ENCODE measurements around the gene HDAC9. TPM values are rescaled to one million over a fixed set of nuclear protein-coding genes. Genes with fewer than 3 reads are reported as not detected.

The HDAC9 gene
- total and polyA plus RNA-seq, 2 of the 13 experiments (the other 11 are each of a cell fraction or from before 2014, with no cell fraction given), result 0.05 to 0.07 TPM

GRCh38 chr7:18656362-18656761 lies 160.8 kb downstream of the HDAC9 start (continued):
- no peak for TF ChIP-seq RBM39 (IDR thresholded peaks at IDR 0.05; ENCODE audit: low read depth, low read length, poor library complexity, severe bottlenecking)
- no peak for TF ChIP-seq NCOA2 (CRISPR knock-in tag; IDR thresholded peaks at IDR 0.05)
- TF ChIP-seq ZNF839 (CRISPR knock-in tag; IDR thresholded peaks at IDR 0.05; ENCODE audit: borderline replicate concordance), result no peak
- TF ChIP-seq EZH2 (conservative IDR thresholded peaks at IDR 0.05; ENCODE audit: low read depth, low read length), result no peak
- no peak for TF ChIP-seq HNRNPK (IDR thresholded peaks at IDR 0.05; ENCODE audit: low read depth, low read length, poor library complexity, severe bottlenecking)
- TF ChIP-seq ZNF766 (CRISPR knock-in tag; IDR thresholded peaks at IDR 0.05; ENCODE audit: borderline replicate concordance), result no peak
- no peak for TF ChIP-seq ZNF30 (CRISPR knock-in tag; IDR thresholded peaks at IDR 0.05)

- Histone ChIP-seq H3K79me2 (ENCODE audit: insufficient read depth, low read length) (no peaks in the 10 kb centered on the region), H3K4me2 (ENCODE audit: low read depth, low read length) (no peak overlapping the region), H3K9me3 (ENCODE audit: low read length) (no peaks in the 10 kb centered on the region), H2AFZ (ENCODE audit: low read length) (no peak overlapping the region), H3K4me3 (replicated peaks in 1 of 3; ENCODE audit: insufficient read depth in 1 of 3, low read depth in 2 of 3, low read length in 3 of 3) (no peak overlapping the region), H3K4me1 (ENCODE audit: insufficient read depth, low read length) (no peaks in the 10 kb centered on the region), H3K27ac (ENCODE audit: extremely low read length, insufficient read depth, low read length) (no peak overlapping the region), H3K36me3 (replicated peaks in 1 of 2; ENCODE audit: control insufficient read depth in 1 of 2, insufficient read depth in 2 of 2, low read length in 2 of 2) (no peaks in the 10 kb centered on the region), H4K20me1 (ENCODE audit: insufficient read depth, low read length) (no peaks in the 10 kb centered on the region), H3K9ac (ENCODE audit: insufficient read depth, low read depth, low read length) (no peak overlapping the region), H3K27me3 (ENCODE audit: control insufficient read depth in 1 of 2, insufficient read depth in 2 of 2, low read length in 2 of 2) (no peaks in the 10 kb centered on the region)
- FAIRE-seq (no peak), ATAC-seq (no peak), DNase-seq (ENCODE audit: low spot score) (no peak)
- no TSS peak for BruUV-seq (replicated peaks)
- POLR2A ChIA-PET, result no interaction called here
- intact Hi-C loops (cut with micrococcal nuclease; ENCODE audit: unreplicated experiment) (no loop called here), in situ Hi-C loops (cut with HindIII; ENCODE audit: extremely low pct_ligation_motif_present, low pct_unique_long_range_greater_than_20kb) (no loop called here)
- 5% methylated on average over 1 of the region's 5 CpGs for WGBS (ENCODE audit: low lambda C conversion rate)
- CTCF ChIA-PET (ENCODE audit: low intra/inter-chr PET ratio, low total read pairs), result no interaction called here
- TF ChIP-seq ARNT (IDR thresholded peaks at IDR 0.05), result no peak
- TF ChIP-seq MEF2D (CRISPR knock-in tag; IDR thresholded peaks at IDR 0.05), result no peak
- TF ChIP-seq ZNF720 (CRISPR knock-in tag; IDR thresholded peaks at IDR 0.05), result no peak
- no peak for TF ChIP-seq ZSCAN31 (CRISPR knock-in tag; IDR thresholded peaks at IDR 0.05; ENCODE audit: low read depth)
- no peak for TF ChIP-seq PHB2 (IDR thresholded peaks at IDR 0.05; ENCODE audit: partially characterized antibody)
- TF ChIP-seq ZBTB4 (CRISPR knock-in tag; IDR thresholded peaks at IDR 0.05; ENCODE audit: borderline replicate concordance), result no peak
- TF ChIP-seq MIER2 (CRISPR knock-in tag; IDR thresholded peaks at IDR 0.05), result no peak
- no peak for TF ChIP-seq ZNF30 (CRISPR knock-in tag; IDR thresholded peaks at IDR 0.05)
- TF ChIP-seq ZSCAN20 (CRISPR knock-in tag; IDR thresholded peaks at IDR 0.05; ENCODE audit: borderline replicate concordance), result no peak
- TF ChIP-seq ZNF678 (CRISPR knock-in tag; IDR thresholded peaks at IDR 0.05), result no peak
- no peak for TF ChIP-seq ZNF883 (CRISPR knock-in tag; IDR thresholded peaks at IDR 0.05; ENCODE audit: not compliant biosample characterization)
- TF ChIP-seq ZNF674 (CRISPR knock-in tag; IDR thresholded peaks at IDR 0.05; ENCODE audit: low read depth), result no peak
- TF ChIP-seq MAF1 (CRISPR knock-in tag; IDR thresholded peaks at IDR 0.05; ENCODE audit: borderline replicate concordance), result no peak
- TF ChIP-seq HDAC1 (CRISPR knock-in tag; IDR thresholded peaks at IDR 0.05), result no peak
Measured at GRCh38 chr7:18659746-18660145, 164.2 kb downstream of the HDAC9 start.
